ENCODE results near the gene SUGCT.

DNA sequence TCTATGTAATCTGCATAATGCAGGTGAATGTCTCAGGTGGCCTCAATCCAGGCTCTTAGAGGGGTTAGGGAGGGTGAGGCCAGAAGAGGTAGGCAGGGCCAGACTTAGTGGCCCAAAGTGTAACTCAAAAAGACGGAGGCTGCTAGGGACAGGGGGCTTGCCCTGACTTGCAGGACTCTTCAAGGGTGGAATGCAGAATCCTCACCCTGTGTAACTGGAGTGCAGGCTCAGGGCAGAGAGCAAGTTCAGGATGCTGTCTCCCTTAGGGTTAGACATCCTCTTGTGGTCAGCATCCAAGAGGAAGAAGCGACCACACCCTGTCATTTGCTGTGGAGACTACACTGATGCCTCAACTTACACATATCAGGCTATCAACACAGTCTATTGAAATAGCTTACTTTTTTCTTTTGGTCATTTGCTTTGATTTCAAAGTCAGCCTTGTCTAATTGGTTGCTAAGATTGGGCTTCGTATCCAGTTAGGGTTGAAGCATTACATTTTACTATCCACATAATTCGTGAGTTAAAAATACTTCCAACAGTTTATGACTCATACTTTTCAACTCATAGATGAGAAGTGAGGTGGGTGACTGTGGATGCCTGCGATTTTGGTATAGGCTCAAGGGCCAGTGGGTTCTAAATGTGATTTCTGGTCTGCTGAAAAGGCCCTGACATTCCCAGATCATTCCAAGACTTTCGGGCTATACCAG, 563.6 kb downstream of the SUGCT start:
- TF ChIP-seq RAD21 (CRISPR knock-in tag; conservative IDR thresholded peaks at IDR 0.05 in 1 of 2, IDR thresholded peaks at IDR 0.05 in 1 of 2) (no peak), TCF7 (IDR thresholded peaks at IDR 0.05; ENCODE audit: borderline replicate concordance) (no peak), MAFK (IDR thresholded peaks at IDR 0.05; ENCODE audit: low read length) (no peak), ATF1 (CRISPR knock-in tag; IDR thresholded peaks at IDR 0.05) (no peak), ATF1 (tag; IDR thresholded peaks at IDR 0.05) (no peak), SIN3A (IDR thresholded peaks at IDR 0.05; ENCODE audit: borderline replicate concordance in 2 of 2, control insufficient read depth in 1 of 2, low read depth in 2 of 2, low read length in 2 of 2) (no peak), EZH2 (IDR thresholded peaks at IDR 0.05; ENCODE audit: borderline replicate concordance, low read depth, low read length) (no peak), ZNF121 (CRISPR knock-in tag; conservative IDR thresholded peaks at IDR 0.05) (no peak)
- TF ChIP-seq, protein P1, sequence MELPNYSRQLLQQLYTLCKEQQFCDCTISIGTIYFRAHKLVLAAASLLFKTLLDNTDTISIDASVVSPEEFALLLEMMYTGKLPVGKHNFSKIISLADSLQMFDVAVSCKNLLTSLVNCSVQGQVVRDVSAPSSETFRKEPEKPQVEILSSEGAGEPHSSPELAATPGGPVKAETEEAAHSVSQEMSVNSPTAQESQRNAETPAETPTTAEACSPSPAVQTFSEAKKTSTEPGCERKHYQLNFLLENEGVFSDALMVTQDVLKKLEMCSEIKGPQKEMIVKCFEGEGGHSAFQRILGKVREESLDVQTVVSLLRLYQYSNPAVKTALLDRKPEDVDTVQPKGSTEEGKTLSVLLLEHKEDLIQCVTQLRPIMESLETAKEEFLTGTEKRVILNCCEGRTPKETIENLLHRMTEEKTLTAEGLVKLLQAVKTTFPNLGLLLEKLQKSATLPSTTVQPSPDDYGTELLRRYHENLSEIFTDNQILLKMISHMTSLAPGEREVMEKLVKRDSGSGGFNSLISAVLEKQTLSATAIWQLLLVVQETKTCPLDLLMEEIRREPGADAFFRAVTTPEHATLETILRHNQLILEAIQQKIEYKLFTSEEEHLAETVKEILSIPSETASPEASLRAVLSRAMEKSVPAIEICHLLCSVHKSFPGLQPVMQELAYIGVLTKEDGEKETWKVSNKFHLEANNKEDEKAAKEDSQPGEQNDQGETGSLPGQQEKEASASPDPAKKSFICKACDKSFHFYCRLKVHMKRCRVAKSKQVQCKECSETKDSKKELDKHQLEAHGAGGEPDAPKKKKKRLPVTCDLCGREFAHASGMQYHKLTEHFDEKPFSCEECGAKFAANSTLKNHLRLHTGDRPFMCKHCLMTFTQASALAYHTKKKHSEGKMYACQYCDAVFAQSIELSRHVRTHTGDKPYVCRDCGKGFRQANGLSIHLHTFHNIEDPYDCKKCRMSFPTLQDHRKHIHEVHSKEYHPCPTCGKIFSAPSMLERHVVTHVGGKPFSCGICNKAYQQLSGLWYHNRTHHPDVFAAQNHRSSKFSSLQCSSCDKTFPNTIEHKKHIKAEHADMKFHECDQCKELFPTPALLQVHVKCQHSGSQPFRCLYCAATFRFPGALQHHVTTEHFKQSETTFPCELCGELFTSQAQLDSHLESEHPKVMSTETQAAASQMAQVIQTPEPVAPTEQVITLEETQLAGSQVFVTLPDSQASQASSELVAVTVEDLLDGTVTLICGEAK (IDR thresholded peaks at IDR 0.05) = no peak
- TF ChIP-seq, protein P1 (CRISPR knock-in tag; IDR thresholded peaks at IDR 0.05) = no peak

All from K562 (cell line).